Endodermal cell (in vitro differentiated cells): ENCODE results near the gene KCNAB2. TPM values are rescaled to one million over a fixed set of nuclear protein-coding genes. Genes with fewer than 3 reads are reported as not detected.

Experiments
- DNase-seq: peaks from one replicate; pipeline ENCODE4 v3.0.0-alpha.2; 2017
- H3K27ac ChIP-seq: 2 replicates; pipeline ENCODE4 v1.5.1; 2013; ENCODE audit warnings: mild to moderate bottlenecking, low read depth, low read length, moderate library complexity
- H3K27me3 ChIP-seq: 2 replicates; pipeline ENCODE4 v1.6.1; 2013; ENCODE audit warnings: mild to moderate bottlenecking, low read length, moderate library complexity; ENCODE audit not compliant: insufficient read depth, control insufficient read depth, poor library complexity, severe bottlenecking
- H3K36me3 ChIP-seq: 2 replicates; pipeline ENCODE4 v1.7.0; 2013; ENCODE audit warnings: mild to moderate bottlenecking, low read length, moderate library complexity; ENCODE audit not compliant: control insufficient read depth, insufficient read depth
- H3K4me1 ChIP-seq: one replicate; pipeline ENCODE4 v1.7.0; 2013; ENCODE audit warnings: low read length; ENCODE audit not compliant: control insufficient read depth, insufficient read depth
- H3K4me3 ChIP-seq: 2 replicates; pipeline ENCODE4 v1.5.1; 2013; ENCODE audit warnings: mild to moderate bottlenecking, low read length, moderate library complexity
- H3K9ac ChIP-seq: 2 replicates; pipeline ENCODE4 v1.6.1; 2013; ENCODE audit warnings: mild to moderate bottlenecking, low read length, moderate library complexity; ENCODE audit not compliant: poor library complexity, severe bottlenecking; ENCODE audit errors: extremely low read depth
- H3K9me3 ChIP-seq: 2 replicates; pipeline ENCODE4 v1.6.1; 2013; ENCODE audit warnings: mild to moderate bottlenecking, low read length, moderate library complexity; ENCODE audit not compliant: control insufficient read depth
- H3K27ac Mint-ChIP-seq: 2 replicates; pipeline ENCODE4 v1.8.0; 2020; ENCODE audit warnings: mixed read lengths
- H3K27me3 Mint-ChIP-seq: 2 replicates; pipeline ENCODE4 v1.8.0; 2021; ENCODE audit warnings: mild to moderate bottlenecking, mixed read lengths; ENCODE audit not compliant: insufficient read depth
- H3K36me3 Mint-ChIP-seq: 2 replicates; pipeline ENCODE4 v1.8.0; 2020; ENCODE audit warnings: low read depth, mixed read lengths
- H3K4me1 Mint-ChIP-seq: 2 replicates; pipeline ENCODE4 v1.8.0; 2020; ENCODE audit warnings: mixed read lengths
- H3K4me3 Mint-ChIP-seq: 2 replicates; pipeline ENCODE4 v1.8.0; 2020; ENCODE audit warnings: mild to moderate bottlenecking, moderate library complexity, mixed read lengths
- H3K9me3 Mint-ChIP-seq: 2 replicates; pipeline ENCODE4 v1.8.0; 2020; ENCODE audit warnings: mild to moderate bottlenecking, mixed read lengths
- WGBS, 2 experiments: methylation state at CpG; one replicate each; pipeline versions ENCODE4 v1.1.5 to v1.1.7; 2013; ENCODE audit warnings: missing lambda C conversion rate in 2 of 2, mixed read lengths in 1 of 2; ENCODE audit not compliant: insufficient coverage in 1 of 2, insufficient read length in 1 of 2; 5-methylcytosine and 5-hydroxymethylcytosine counted together
- total RNA-seq, 2 donors: library from RNA; stranded (reverse); fragmentation: NEBNext Ultra II Directional in 1 of 2; extraction: Animal tissue kit (Norgen Biotek cat#: 25700) in 1 of 2; gene quantifications; 2 replicates in 1 of 2; 3 replicates in 1 of 2; pipeline ENCODE4 v1.2.1, GENCODE V29; 2021
- TF ChIP-seq, protein P1 (sequence below): fragments of 200-600 bp; sonication (generic); conservative IDR thresholded peaks from 2 replicates; pipeline ENCODE4 v1.5.0; 2021; ENCODE audit warnings: antibody characterized with exemption, mild to moderate bottlenecking

The KCNAB2 gene
- total RNA-seq, 2 donors from 2014 or later: 14.9 to 22.9 TPM

DNA sequence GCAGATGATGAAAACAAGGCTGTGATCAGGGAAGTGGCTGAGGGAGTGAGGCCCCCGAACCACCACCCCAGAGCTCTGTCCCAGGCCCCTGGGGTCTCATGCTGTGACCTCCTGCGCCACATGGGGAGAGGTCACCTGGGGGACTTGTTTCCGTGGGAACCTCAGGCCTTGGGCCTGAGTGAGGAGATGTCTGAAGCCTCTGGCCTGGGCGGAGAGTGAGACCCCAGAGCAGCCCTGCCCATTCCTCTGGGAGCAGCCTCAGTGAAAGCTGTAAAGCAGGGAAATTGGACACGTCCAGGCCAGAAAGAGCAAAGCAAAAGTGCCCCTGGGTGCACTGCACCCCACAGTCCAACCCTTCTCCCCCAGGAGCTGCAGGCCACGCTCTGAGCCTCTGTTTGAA lies 37.0 kb upstream of the KCNAB2 start:
- no peaks in the 10 kb centered on the region for H3K36me3 Mint-ChIP-seq
- Histone ChIP-seq H3K9me3 (no peaks in the 10 kb centered on the region), H3K27ac (no peak overlapping the region), H3K4me1 (peaks cover 9% of the 10 kb centered on the region), H3K9ac (no peak overlapping the region), H3K27me3 (no peaks in the 10 kb centered on the region), H3K4me3 (no peak overlapping the region), H3K36me3 (no peaks in the 10 kb centered on the region)
- 71 to 95% methylated on average over 3 to 6 of the region's 6 CpGs for WGBS, 2 experiments
- H3K27ac Mint-ChIP-seq: no peak overlapping the region
- no peak overlapping the region for H3K4me3 Mint-ChIP-seq
- TF ChIP-seq, protein P1, sequence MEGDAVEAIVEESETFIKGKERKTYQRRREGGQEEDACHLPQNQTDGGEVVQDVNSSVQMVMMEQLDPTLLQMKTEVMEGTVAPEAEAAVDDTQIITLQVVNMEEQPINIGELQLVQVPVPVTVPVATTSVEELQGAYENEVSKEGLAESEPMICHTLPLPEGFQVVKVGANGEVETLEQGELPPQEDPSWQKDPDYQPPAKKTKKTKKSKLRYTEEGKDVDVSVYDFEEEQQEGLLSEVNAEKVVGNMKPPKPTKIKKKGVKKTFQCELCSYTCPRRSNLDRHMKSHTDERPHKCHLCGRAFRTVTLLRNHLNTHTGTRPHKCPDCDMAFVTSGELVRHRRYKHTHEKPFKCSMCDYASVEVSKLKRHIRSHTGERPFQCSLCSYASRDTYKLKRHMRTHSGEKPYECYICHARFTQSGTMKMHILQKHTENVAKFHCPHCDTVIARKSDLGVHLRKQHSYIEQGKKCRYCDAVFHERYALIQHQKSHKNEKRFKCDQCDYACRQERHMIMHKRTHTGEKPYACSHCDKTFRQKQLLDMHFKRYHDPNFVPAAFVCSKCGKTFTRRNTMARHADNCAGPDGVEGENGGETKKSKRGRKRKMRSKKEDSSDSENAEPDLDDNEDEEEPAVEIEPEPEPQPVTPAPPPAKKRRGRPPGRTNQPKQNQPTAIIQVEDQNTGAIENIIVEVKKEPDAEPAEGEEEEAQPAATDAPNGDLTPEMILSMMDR: no peak
- no peaks in the 10 kb centered on the region for H3K27me3 Mint-ChIP-seq
- DNase-seq: no peak
- H3K4me1 Mint-ChIP-seq: peaks cover 10% of the 10 kb centered on the region
- no peaks in the 10 kb centered on the region for H3K9me3 Mint-ChIP-seq

GRCh38 chr1:6009120-6010040 lies 36.3 kb upstream of the KCNAB2 start:
- 89 to 95% methylated on average over 15 to 23 of the region's 23 CpGs for WGBS, 2 experiments
- peaks cover 2% of the 10 kb centered on the region for H3K4me1 ChIP-seq
- TF ChIP-seq, protein P1: no peak
- H3K9ac ChIP-seq: no peak overlapping the region
- H3K36me3 ChIP-seq: no peaks in the 10 kb centered on the region
- no peak overlapping the region for H3K27ac ChIP-seq
- Mint-ChIP-seq H3K4me1 (peaks cover 3% of the 10 kb centered on the region), H3K27me3 (no peaks in the 10 kb centered on the region), H3K27ac (no peak overlapping the region), H3K4me3 (no peak overlapping the region), H3K36me3 (no peaks in the 10 kb centered on the region), H3K9me3 (no peaks in the 10 kb centered on the region)
- no peaks in the 10 kb centered on the region for H3K9me3 ChIP-seq
- no peak for DNase-seq
- H3K4me3 ChIP-seq: no peak overlapping the region
- H3K27me3 ChIP-seq: no peaks in the 10 kb centered on the region

GRCh38 chr1:6010554-6010953 lies 35.1 kb upstream of the KCNAB2 start:
- H3K4me1 ChIP-seq: no peaks in the 10 kb centered on the region
- no peaks in the 10 kb centered on the region for H3K36me3 Mint-ChIP-seq
- no peak for DNase-seq
- WGBS, 2 experiments: 74 to 76% methylated on average over 8 to 10 of the region's 10 CpGs
- H3K9ac ChIP-seq: no peak overlapping the region
- H3K9me3 ChIP-seq: no peaks in the 10 kb centered on the region
- H3K9me3 Mint-ChIP-seq: no peaks in the 10 kb centered on the region
- no peaks in the 10 kb centered on the region for H3K27me3 ChIP-seq
- no peaks in the 10 kb centered on the region for H3K36me3 ChIP-seq
- H3K4me3 ChIP-seq: no peak overlapping the region
- no peak overlapping the region for H3K27ac ChIP-seq
- no peaks in the 10 kb centered on the region for H3K27me3 Mint-ChIP-seq
- H3K4me3 Mint-ChIP-seq: no peak overlapping the region
- H3K4me1 Mint-ChIP-seq: no peaks in the 10 kb centered on the region
- H3K27ac Mint-ChIP-seq: no peak overlapping the region
- TF ChIP-seq, protein P1: no peak
